CD14-positive monocyte (primary cell): ENCODE measurements around the gene HAGHL. TPM values are rescaled to one million over a fixed set of nuclear protein-coding genes. Genes with fewer than 3 reads are reported as not detected.
A peak's percentile ranks its signal among the peaks of the same experiment; 100 is the strongest.

Experiments used
- DNase-seq, 3 donors: peaks; one replicate each; pipeline ENCODE4 v3.0.0-alpha.2; 2011 to 2022
- H2AFZ ChIP-seq: 2 replicates; pipeline ENCODE4 v1.6.0; 2012; ENCODE audit warnings: mild to moderate bottlenecking, low read depth, low read length, inconsistent platforms; ENCODE audit not compliant: insufficient read depth, poor library complexity, severe bottlenecking
- H3K27ac ChIP-seq, 2 donors: 1 replicate in 1 of 2; 2 replicates in 1 of 2; pipeline ENCODE4 v1.5.1; 2012 to 2013; ENCODE audit warnings: low read length in 2 of 2, control low read depth in 1 of 2, inconsistent platforms in 1 of 2, low read depth in 1 of 2, mild to moderate bottlenecking in 1 of 2
- H3K27me3 ChIP-seq, 2 donors: one replicate each; pipeline versions ENCODE4 v1.6.0 to v1.6.1; 2011 to 2013; ENCODE audit warnings: low read length in 2 of 2; ENCODE audit not compliant: control insufficient read depth in 2 of 2, insufficient read depth in 2 of 2
- H3K36me3 ChIP-seq, 2 donors: replicated peaks in 1 of 2; 1 replicate in 1 of 2; 2 replicates in 1 of 2; pipeline versions ENCODE4 v1.5.1 to v1.6.1; 2012 to 2013; ENCODE audit warnings: low read length in 2 of 2, control low read depth in 1 of 2, inconsistent platforms in 1 of 2, mild to moderate bottlenecking in 1 of 2; ENCODE audit not compliant: insufficient read depth in 2 of 2, control insufficient read depth in 1 of 2
- H3K4me1 ChIP-seq, 2 donors: 1 replicate in 1 of 2; 2 replicates in 1 of 2; pipeline versions ENCODE4 v1.5.1 to v1.6.1; 2012 to 2013; ENCODE audit warnings: low read length in 2 of 2, control low read depth in 1 of 2, inconsistent platforms in 1 of 2, mild to moderate bottlenecking in 1 of 2, moderate library complexity in 1 of 2; ENCODE audit not compliant: insufficient read depth in 2 of 2, control insufficient read depth in 1 of 2
- H3K4me2 ChIP-seq: replicated peaks from 2 replicates; pipeline ENCODE3; 2012; ENCODE audit warnings: low read length, moderate library complexity, mild to moderate bottlenecking; ENCODE audit not compliant: poor library complexity, severe bottlenecking; ENCODE audit errors: extremely low read depth
- H3K4me3 ChIP-seq, 3 experiments: fragments of 200-600 bp in 1 of 3; sonication (generic) in 1 of 3; replicated peaks in 1 of 3; 1 replicate in 2 of 3; 2 replicates in 1 of 3; pipeline ENCODE4 v1.5.1; 2011 to 2013; ENCODE audit warnings: low read length in 3 of 3, mild to moderate bottlenecking in 3 of 3, control low read depth in 2 of 3, low read depth in 2 of 3, inconsistent platforms in 1 of 3, moderate library complexity in 1 of 3
- H3K79me2 ChIP-seq: 2 replicates; pipeline ENCODE4 v1.6.0; 2012; ENCODE audit warnings: mild to moderate bottlenecking, control low read depth, inconsistent platforms, low read length, moderate library complexity; ENCODE audit not compliant: insufficient read depth
- H3K9ac ChIP-seq: 2 replicates; pipeline ENCODE4 v1.6.0; 2017; ENCODE audit warnings: low read length, mild to moderate bottlenecking; ENCODE audit not compliant: insufficient read depth, poor library complexity, severe bottlenecking
- H3K9me3 ChIP-seq, 2 donors: replicated peaks in 1 of 2; 1 replicate in 1 of 2; 2 replicates in 1 of 2; pipeline versions ENCODE4 v1.5.1 to v1.6.1; 2012 to 2013; ENCODE audit warnings: low read length in 2 of 2, control low read depth in 1 of 2; ENCODE audit not compliant: control insufficient read depth in 1 of 2, insufficient read depth in 1 of 2
- H4K20me1 ChIP-seq: 2 replicates; pipeline ENCODE4 v1.6.0; 2012; ENCODE audit warnings: mild to moderate bottlenecking, low read length, control low read depth, moderate library complexity; ENCODE audit not compliant: insufficient read depth
- H3K27ac Mint-ChIP-seq, 7 donors: one replicate each; pipeline ENCODE4 v1.8.0; 2020; ENCODE audit warnings: mild to moderate bottlenecking in 7 of 7, mixed read lengths in 7 of 7, moderate library complexity in 6 of 7, inconsistent platforms in 2 of 7
- H3K27me3 Mint-ChIP-seq, 3 donors: one replicate each; pipeline ENCODE4 v1.8.0; 2021 to 2022; ENCODE audit warnings: low read depth in 3 of 3, mild to moderate bottlenecking in 3 of 3, mixed read lengths in 3 of 3, moderate library complexity in 3 of 3, inconsistent platforms in 1 of 3
- H3K36me3 Mint-ChIP-seq, 2 donors: one replicate each; pipeline ENCODE4 v1.8.0; 2020; ENCODE audit warnings: mixed read lengths in 2 of 2, inconsistent platforms in 1 of 2, mild to moderate bottlenecking in 1 of 2
- H3K4me1 Mint-ChIP-seq: one replicate; pipeline ENCODE4 v1.8.0; 2020; ENCODE audit warnings: mild to moderate bottlenecking, mixed read lengths
- H3K4me3 Mint-ChIP-seq, 2 donors: one replicate each; pipeline ENCODE4 v1.8.0; 2020; ENCODE audit warnings: mild to moderate bottlenecking in 2 of 2, mixed read lengths in 2 of 2, moderate library complexity in 1 of 2
- H3K9me3 Mint-ChIP-seq, 7 donors: one replicate each; pipeline ENCODE4 v1.8.0; 2020 to 2022; ENCODE audit warnings: mixed read lengths in 7 of 7, mild to moderate bottlenecking in 6 of 7, moderate library complexity in 6 of 7, inconsistent platforms in 2 of 7
- WGBS: methylation state at CpG from one replicate; pipeline ENCODE4 v1.1.5; 2013; ENCODE audit warnings: missing lambda C conversion rate; ENCODE audit not compliant: insufficient coverage; 5-methylcytosine and 5-hydroxymethylcytosine counted together
- intact Hi-C, 2 donors: fragments of 100-400 bp; cut with micrococcal nuclease; formaldehyde crosslinking; loops; one replicate each; pipeline versions ENCODE4 v1.15.0 to v1.15.1; 2023
- polyA plus RNA-seq, 3 donors: library from polyadenylated mRNA; depleted of rRNA in 1 of 3; unstranded in 2 of 3; stranded (reverse) in 1 of 3; fragments of 300-500 nt in 2 of 3; fragments of >200 nt in 1 of 3; fragmentation: Illumina TruSeq in 2 of 3; gene quantifications; 1 replicate in 2 of 3; 2 replicates in 1 of 3; pipeline ENCODE4 v1.2.3, GENCODE V29; 2012 to 2021
- TF ChIP-seq, protein P1 (sequence below): fragments of 200-600 bp; IDR thresholded peaks from one replicate; pipeline ENCODE4 v1.8.0; 2022; ENCODE audit warnings: antibody characterized with exemption, mild to moderate bottlenecking

The HAGHL gene
- polyA plus RNA-seq, 3 donors: 0.60 to 8.9 (median 1.5) TPM

DNA sequence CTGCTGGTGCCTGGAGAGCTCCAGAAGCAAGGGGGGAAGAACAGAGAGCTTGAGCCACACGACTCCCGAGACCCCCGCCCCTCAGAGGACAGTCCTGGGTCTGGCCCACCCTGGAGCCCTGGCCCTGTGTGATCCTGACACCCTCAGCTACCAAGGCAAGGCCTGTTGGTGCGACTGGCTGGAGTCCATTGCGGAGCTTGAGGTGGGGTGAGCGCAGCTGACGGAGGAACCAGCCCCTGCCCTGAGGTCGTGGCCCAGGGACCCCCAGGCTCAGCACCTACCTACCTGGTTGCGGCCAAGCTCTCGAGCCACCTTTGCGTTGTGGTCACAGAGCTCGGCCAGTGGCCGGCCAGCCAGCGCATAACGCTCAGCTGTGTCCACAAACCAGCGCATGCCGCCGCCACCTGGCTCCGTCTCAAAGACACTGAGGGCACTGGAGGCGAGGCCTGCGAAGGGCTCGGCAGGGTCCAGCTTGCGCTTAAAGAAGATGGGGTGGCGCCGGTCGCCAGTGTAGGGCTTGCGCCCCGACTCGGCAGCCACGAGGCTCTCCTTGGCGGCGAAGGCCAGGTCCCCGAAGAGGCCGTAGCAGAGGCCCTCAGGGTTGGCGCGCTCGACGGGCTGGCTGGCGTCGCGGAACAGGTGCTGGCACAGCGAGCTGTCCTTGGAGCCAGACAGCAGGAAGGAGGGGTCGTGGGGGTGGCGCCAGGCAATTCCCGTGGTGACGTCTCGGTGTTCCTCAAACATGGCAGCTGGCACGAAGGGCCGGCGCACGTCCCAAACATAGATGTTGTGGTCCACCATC lies 40.2 kb upstream of the HAGHL start:
- no peaks in the 10 kb centered on the region for H3K9me3 ChIP-seq
- no peak overlapping the region for H3K27ac ChIP-seq
- no peak overlapping the region for H3K4me3 ChIP-seq
- no peak overlapping the region for H3K4me2 ChIP-seq
- Mint-ChIP-seq H3K9me3 (peaks cover 0 to 9% (median 2%) of the 10 kb centered on the region in 7 donors), H3K27ac (peak overlapping the region in 3 of 7 donors; percentile 5 to 58 (median 44)), H3K27me3 (peaks cover 9 to 11% (median 10%) of the 10 kb centered on the region in 3 donors), H3K36me3 (peaks cover 28 to 36% of the 10 kb centered on the region in 2 donors), H3K4me1 (peaks cover 29% of the 10 kb centered on the region), H3K4me3 (no peak overlapping the region)
- no peak overlapping the region for H3K9ac ChIP-seq
- peaks cover 40 to 59% of the 10 kb centered on the region in 2 donors for H3K4me1 ChIP-seq
- H3K36me3 ChIP-seq: peaks cover 16 to 21% of the 10 kb centered on the region in 2 donors
- TF ChIP-seq, protein P1, sequence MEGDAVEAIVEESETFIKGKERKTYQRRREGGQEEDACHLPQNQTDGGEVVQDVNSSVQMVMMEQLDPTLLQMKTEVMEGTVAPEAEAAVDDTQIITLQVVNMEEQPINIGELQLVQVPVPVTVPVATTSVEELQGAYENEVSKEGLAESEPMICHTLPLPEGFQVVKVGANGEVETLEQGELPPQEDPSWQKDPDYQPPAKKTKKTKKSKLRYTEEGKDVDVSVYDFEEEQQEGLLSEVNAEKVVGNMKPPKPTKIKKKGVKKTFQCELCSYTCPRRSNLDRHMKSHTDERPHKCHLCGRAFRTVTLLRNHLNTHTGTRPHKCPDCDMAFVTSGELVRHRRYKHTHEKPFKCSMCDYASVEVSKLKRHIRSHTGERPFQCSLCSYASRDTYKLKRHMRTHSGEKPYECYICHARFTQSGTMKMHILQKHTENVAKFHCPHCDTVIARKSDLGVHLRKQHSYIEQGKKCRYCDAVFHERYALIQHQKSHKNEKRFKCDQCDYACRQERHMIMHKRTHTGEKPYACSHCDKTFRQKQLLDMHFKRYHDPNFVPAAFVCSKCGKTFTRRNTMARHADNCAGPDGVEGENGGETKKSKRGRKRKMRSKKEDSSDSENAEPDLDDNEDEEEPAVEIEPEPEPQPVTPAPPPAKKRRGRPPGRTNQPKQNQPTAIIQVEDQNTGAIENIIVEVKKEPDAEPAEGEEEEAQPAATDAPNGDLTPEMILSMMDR: no peak
- H3K79me2 ChIP-seq: peaks cover 20% of the 10 kb centered on the region
- intact Hi-C loops: no loop called here
- H4K20me1 ChIP-seq: peaks cover 25% of the 10 kb centered on the region
- DNase-seq: no peak
- 97% methylated on average over 46 of the region's 51 CpGs for WGBS
- no peak overlapping the region for H2AFZ ChIP-seq
- peaks cover 0 to 7% of the 10 kb centered on the region in 2 donors for H3K27me3 ChIP-seq

DNA sequence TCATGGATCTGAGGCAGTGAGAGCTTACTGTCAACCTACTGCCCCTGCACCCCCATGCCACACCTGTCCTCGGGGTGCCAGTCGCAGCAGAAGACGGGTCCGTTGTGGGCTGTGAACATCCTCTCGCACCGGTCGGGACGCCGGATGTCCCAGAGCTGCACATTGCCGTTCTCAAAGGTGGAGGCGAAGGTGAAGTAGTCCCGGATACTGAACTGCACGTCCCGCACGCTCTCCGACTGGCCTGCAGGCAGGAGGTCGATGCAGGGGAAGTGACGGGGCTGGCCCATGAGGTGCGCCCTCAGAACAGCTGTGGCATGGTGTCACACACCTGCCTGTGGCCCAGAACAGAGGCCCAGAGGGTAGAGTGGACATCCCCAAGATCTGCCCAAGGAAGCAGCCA lies 39.4 kb upstream of the HAGHL start:
- Histone ChIP-seq H2AFZ (no peak overlapping the region), H3K9me3 (peaks cover 0 to under 1% of the 10 kb centered on the region in 2 donors), H3K79me2 (peaks cover 11% of the 10 kb centered on the region), H3K27me3 (peaks cover 3 to 16% of the 10 kb centered on the region in 2 donors), H3K4me1 (peaks cover 37 to 53% of the 10 kb centered on the region in 2 donors), H4K20me1 (peaks cover 17% of the 10 kb centered on the region), H3K4me2 (no peak overlapping the region), H3K4me3 (no peak overlapping the region), H3K9ac (no peak overlapping the region), H3K36me3 (peaks cover 8 to 12% of the 10 kb centered on the region in 2 donors), H3K27ac (no peak overlapping the region)
- H3K4me1 Mint-ChIP-seq: peaks cover 25% of the 10 kb centered on the region
- peaks cover 0 to 10% (median 2%) of the 10 kb centered on the region in 7 donors for H3K9me3 Mint-ChIP-seq
- no peak overlapping the region for H3K27ac Mint-ChIP-seq
- H3K4me3 Mint-ChIP-seq: no peak overlapping the region
- intact Hi-C loops: no loop called here
- TF ChIP-seq, protein P1: no peak
- WGBS: 92% methylated on average over 19 of the region's 19 CpGs
- DNase-seq: no peak
- peaks cover 15 to 18% (median 16%) of the 10 kb centered on the region in 3 donors for H3K27me3 Mint-ChIP-seq
- H3K36me3 Mint-ChIP-seq: peaks cover 20 to 28% of the 10 kb centered on the region in 2 donors
